ENCODE measurements around the gene AHCTF1.

DNA sequence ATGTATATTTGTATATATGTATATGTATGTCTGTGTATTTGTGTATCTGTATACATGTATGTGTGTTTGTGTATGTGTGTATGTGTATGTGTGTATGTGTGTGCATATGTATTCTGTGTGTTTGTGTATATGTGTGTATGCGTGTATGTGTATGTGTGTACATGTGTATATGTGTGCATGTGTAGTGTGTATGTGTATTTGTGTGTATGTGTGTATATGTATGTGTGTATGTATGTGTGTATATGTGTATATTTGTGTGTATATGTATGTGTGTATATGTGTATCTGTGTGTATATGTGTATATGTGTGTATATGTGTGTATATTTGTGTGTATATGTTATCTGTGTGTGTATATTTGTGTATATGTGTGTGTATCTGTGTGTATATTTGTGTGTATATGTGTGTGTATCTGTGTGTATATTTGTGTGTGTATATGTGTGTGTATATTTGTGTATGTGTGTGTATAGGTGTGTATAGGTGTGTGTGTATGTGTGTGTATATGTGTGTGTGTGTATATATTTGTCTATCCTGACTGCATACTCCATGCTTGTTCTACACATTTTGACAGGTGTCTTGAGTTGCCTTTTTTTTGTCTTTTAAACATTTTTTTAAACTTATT lies 106.1 kb downstream of the AHCTF1 start:
- TF ChIP-seq, protein P1, sequence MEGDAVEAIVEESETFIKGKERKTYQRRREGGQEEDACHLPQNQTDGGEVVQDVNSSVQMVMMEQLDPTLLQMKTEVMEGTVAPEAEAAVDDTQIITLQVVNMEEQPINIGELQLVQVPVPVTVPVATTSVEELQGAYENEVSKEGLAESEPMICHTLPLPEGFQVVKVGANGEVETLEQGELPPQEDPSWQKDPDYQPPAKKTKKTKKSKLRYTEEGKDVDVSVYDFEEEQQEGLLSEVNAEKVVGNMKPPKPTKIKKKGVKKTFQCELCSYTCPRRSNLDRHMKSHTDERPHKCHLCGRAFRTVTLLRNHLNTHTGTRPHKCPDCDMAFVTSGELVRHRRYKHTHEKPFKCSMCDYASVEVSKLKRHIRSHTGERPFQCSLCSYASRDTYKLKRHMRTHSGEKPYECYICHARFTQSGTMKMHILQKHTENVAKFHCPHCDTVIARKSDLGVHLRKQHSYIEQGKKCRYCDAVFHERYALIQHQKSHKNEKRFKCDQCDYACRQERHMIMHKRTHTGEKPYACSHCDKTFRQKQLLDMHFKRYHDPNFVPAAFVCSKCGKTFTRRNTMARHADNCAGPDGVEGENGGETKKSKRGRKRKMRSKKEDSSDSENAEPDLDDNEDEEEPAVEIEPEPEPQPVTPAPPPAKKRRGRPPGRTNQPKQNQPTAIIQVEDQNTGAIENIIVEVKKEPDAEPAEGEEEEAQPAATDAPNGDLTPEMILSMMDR (IDR thresholded peaks at IDR 0.05), result no peak
- no peak for TF ChIP-seq POLR2A (IDR thresholded peaks at IDR 0.05)

All from adrenal gland (tissue), 5 donors.